C4-2B (cell line): ENCODE results near the gene STPG3.

Experiments used
- CTCF ChIP-seq: fragments of 450-650 bp; conservative IDR thresholded peaks from 2 replicates; pipeline ENCODE4 v1.5.1; 2017; ENCODE audit warnings: mild to moderate bottlenecking
- ZFX ChIP-seq: fragments of 450-650 bp; IDR thresholded peaks from 2 replicates; pipeline ENCODE4 v1.6.1; 2017

GRCh38 chr9:137277329-137278041 is 26.4 kb downstream of the STPG3 start, which contains the start of gene TOR4A:
- TF ChIP-seq CTCF (no peak), ZFX (no peak)
